GM19395 (cell line): ENCODE measurements around the gene NBPF26.
"Not testable (repeated sequence)": the region's sequence is repeated elsewhere in the genome, so short reads cannot be mapped to it uniquely, and the experiment has no call there.

Experiments
- ATAC-seq: cut with Tn5 transposase; IDR thresholded peaks from one replicate; pipeline ENCODE4 v1.9.1; 2021; ENCODE audit warnings: mild to moderate bottlenecking, moderate library complexity; ENCODE audit not compliant: unreplicated experiment

The NBPF26 gene

DNA sequence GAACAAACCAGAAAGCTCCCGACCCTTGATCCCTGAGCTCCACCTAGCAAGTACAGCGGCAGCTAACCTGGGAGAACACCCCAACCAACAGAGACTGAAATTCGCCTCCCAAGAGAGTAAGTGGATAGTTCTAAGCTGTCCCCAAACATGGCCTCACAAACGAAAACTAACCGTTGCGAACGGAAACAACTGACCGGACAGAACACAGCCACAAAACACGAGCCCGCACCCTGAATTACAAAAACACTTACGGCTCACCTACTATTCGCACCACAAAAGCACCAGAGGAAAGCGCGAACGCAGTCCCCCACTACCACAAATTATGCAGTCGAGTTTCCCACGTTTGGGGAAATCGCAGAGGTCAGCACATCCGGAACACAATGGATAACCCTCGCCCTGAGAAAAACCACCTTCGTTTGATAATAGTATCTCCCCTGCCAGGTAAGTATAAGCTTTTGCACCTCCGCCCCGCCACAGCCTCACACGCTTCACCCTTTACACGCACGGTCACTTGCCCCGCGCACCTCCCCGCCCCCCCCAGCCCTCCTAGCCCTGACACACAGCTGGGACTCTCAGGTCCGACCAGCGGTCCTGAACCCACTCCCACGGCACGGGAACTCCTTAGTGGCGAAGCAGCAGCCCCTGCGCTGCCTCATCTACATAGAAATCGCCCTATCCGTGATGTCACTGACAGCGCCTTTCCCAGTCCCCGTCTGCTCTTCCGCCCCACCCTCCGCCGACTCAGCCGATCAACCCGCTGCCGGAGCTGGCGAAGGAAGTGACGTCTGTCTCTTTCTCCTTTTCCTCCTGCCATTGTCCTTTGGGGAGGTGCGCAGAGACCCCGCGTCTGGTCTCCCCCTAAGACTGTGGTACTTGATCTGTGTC is 127.0 kb downstream of the NBPF26 start:
- ATAC-seq, result peak; percentile 88

DNA sequence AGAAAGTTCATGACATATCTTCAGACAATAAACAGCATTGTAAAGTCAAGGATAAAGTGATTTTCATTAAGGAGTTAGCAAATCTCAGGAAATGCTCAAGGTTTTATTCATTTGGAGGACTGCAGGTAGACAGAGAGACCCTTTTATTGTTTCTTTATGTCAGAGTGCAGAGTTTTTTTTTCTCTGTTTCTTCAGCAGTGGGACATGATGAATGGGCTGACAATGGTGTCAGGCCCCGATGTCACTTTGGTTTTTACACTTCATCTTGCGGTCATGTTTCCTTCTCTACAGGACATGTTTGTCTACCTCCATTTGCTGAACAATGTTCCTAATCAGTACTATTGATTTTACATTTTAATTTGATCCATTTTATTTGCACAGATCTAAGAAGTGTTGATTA is 134.4 kb downstream of the NBPF26 start:
- ATAC-seq, result not testable (repeated sequence)

DNA sequence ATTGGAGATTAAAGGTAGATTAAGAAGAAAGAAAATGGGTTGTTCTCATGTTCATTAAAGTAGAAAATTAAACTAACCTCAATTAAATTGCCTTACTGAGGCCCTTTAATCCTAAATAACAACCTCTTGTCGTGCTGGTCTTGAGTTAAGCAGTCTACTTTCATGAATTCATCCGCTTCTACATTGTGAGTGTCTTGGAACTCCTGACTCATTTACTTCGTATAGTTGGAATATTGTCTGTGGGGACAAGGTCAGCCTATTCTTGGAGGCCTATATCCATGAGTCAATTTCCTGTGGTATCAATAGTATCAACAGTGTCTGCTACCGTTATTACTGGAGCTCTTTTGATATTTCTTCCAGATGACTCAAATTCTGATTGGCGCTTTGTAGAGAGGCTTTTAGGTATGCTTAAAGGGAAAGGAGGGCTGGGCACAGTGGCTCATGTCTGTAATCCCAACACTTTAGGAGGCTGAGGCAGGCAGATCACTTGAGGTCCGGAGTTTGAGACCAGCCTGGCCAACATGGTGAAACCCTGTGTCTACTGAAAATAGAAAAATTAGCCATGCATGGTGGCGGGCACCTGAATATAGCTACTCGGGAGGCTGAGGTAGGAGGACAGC is 136.0 kb downstream of the NBPF26 start:
- not testable (repeated sequence) for ATAC-seq

GRCh38 chr1:120878206-120878605 is 154.5 kb downstream of the NBPF26 start:
- ATAC-seq, result not testable (repeated sequence)

DNA sequence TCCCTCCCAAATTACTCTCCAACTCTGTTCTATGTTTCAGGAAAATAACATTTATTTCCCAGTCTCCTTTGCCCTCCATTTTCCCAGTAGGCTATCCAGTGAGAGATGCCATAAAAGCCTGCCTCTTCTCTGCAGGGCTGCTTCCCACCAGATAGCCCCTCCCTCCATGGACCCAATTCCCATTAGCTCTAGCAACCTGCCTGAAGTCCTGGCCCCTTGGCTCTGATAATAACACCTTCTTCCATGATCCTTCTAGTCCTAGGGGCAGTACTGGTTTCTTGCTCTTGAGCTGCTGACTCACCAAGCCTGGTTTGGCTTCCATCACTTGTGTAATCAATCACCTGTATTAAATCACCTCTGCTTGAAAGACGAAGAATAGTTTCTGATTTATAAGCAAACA is 156.3 kb downstream of the NBPF26 start:
- not testable (repeated sequence) for ATAC-seq

GRCh38 chr1:120881934-120882333 is 158.2 kb downstream of the NBPF26 start:
- not testable (repeated sequence) for ATAC-seq
